Measurements from ENCODE around the gene OR2T35.

- peak; percentile 9 to 35 (median 19); a peak in 2 of 6 replicates for TF ChIP-seq CTCF (IDR thresholded peaks at IDR 0.05 in 2 of 3, conservative IDR thresholded peaks at IDR 0.05 in 1 of 3; ENCODE audit: insufficient read depth in 2 of 3, low read depth in 1 of 3, low read length in 3 of 3)
- no peak for TF ChIP-seq JUN (IDR thresholded peaks at IDR 0.05; ENCODE audit: borderline replicate concordance, low read depth, low read length)
- no peak for TF ChIP-seq JUN (CRISPR knock-in tag; IDR thresholded peaks at IDR 0.05; ENCODE audit: borderline replicate concordance)
- peak; percentile 34 to 63; a peak in 3 of 4 replicates for TF ChIP-seq RAD21 (CRISPR knock-in tag; conservative IDR thresholded peaks at IDR 0.05 in 1 of 2, IDR thresholded peaks at IDR 0.05 in 1 of 2)
- no peak for TF ChIP-seq REST (IDR thresholded peaks at IDR 0.05; ENCODE audit: borderline replicate concordance)
- no peak for TF ChIP-seq REST (CRISPR knock-in tag; IDR thresholded peaks at IDR 0.05; ENCODE audit: low read depth)
Measured at GRCh38 chr1:248622570-248623001, 22.5 kb downstream of the OR2T35 start.
